Gastrocnemius medialis (tissue), 4 donors: ENCODE results near the gene SRF.

Experiments
- CTCF ChIP-seq, 5 experiments: fragments of 450-650 bp in 3 of 5; fragments of 200-600 bp in 2 of 5; sonication (generic) in 2 of 5; IDR thresholded peaks in 4 of 5; conservative IDR thresholded peaks in 1 of 5; 1 replicate in 4 of 5; 2 replicates in 1 of 5; pipeline ENCODE4 v1.5.1; 2016 to 2019; ENCODE audit warnings: antibody characterized with exemption in 5 of 5, mild to moderate bottlenecking in 3 of 5, moderate library complexity in 3 of 5
- POLR2A ChIP-seq, 2 donors: fragments of 450-650 bp; IDR thresholded peaks; one replicate each; pipeline ENCODE4 v1.6.1; 2017; ENCODE audit warnings: antibody characterized with exemption in 2 of 2, mild to moderate bottlenecking in 2 of 2, moderate library complexity in 2 of 2

- TF ChIP-seq POLR2A (IDR thresholded peaks at IDR 0.05) (no peak), CTCF (IDR thresholded peaks at IDR 0.05 in 4 of 5, conservative IDR thresholded peaks at IDR 0.05 in 1 of 5) (no peak)
Measured at GRCh38 chr6:43125119-43125518, 46.0 kb upstream of the SRF start.
